ENCODE data around the gene KCTD17. TPM values are rescaled to one million over a fixed set of nuclear protein-coding genes. Genes with fewer than 3 reads are reported as not detected.
A peak's percentile ranks its signal among the peaks of the same experiment; 100 is the strongest.

The KCTD17 gene
- total and polyA plus RNA-seq, 2 of the 4 experiments (the other 2 are of a cell fraction), result 28.3 to 37.3 TPM

DNA sequence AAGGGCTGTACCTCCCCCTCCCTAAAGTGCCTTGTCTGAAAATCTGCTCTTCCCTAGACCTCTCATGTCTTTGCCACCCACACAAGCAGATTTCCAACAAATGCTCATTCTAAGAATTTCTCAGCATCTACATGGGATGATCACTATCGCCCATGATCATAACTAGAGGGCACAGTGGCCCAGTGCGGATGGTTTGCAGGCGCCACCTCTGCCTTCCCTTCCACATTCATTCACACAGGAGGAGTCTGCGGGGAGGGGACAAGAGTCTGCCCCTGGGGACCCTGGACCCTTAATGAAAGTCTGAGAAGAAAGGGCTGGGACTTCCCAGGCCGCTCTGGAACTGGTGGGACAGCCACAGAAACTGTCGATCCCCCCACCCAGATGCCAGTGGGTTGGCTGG lies 28.9 kb downstream of the KCTD17 start:
- intact Hi-C loops (cut with micrococcal nuclease) (no loop called here), dilution Hi-C loops (cut with HindIII; ENCODE audit: low sequenced_read_pairs, unreplicated experiment) (no loop called here), in situ Hi-C loops (cut with MboI; ENCODE audit: low sequenced_read_pairs) (no loop called here)
- Histone ChIP-seq H2BK5ac (ENCODE audit: low read depth, low read length, poor library complexity, severe bottlenecking) (no peak overlapping the region), H4K91ac (ENCODE audit: insufficient read depth, low read depth, low read length) (no peak overlapping the region), H3K18ac (ENCODE audit: low read depth, low read length) (no peak overlapping the region), H2AK5ac (ENCODE audit: low read depth, low read length) (no peak overlapping the region), H2BK15ac (ENCODE audit: low read depth, low read length) (no peak overlapping the region), H2AFZ (replicated peaks; ENCODE audit: low read length, poor library complexity) (peak overlapping the region; percentile 48), H3K4me3 (ENCODE audit: insufficient read depth, low read depth, low read length) (no peak overlapping the region), H4K5ac (ENCODE audit: low read depth, low read length) (no peak overlapping the region), H3K56ac (ENCODE audit: extremely low read depth, insufficient read depth, low read length) (no peak overlapping the region), H3K9me1 (ENCODE audit: insufficient read depth, low read length) (no peaks in the 10 kb centered on the region), H2BK120ac (ENCODE audit: low read depth, low read length) (no peak overlapping the region), H3K4me2 (ENCODE audit: low read depth, low read length) (no peak overlapping the region), H3K4me1 (ENCODE audit: control insufficient read depth, insufficient read depth, low read length) (no peaks in the 10 kb centered on the region), H3K27me3 (ENCODE audit: control insufficient read depth, insufficient read depth, low read length) (peaks cover 43% of the 10 kb centered on the region), H4K8ac (ENCODE audit: low read depth in 2 of 2, low read length in 2 of 2) (no peak overlapping the region), H4K20me1 (ENCODE audit: insufficient read depth, low read length) (no peaks in the 10 kb centered on the region), H3K79me1 (ENCODE audit: low read depth in 1 of 2, low read length in 2 of 2) (no peaks in the 10 kb centered on the region), H3K9ac (ENCODE audit: low read depth, low read length) (no peak overlapping the region), H3K14ac (replicated peaks; ENCODE audit: low read depth, low read length) (no peak overlapping the region), H3K27ac (ENCODE audit: insufficient read depth, low read length) (no peak overlapping the region), H3K4ac (ENCODE audit: low read depth, low read length) (no peak overlapping the region), H3K9me3 (ENCODE audit: control insufficient read depth, insufficient read depth, low read length) (no peaks in the 10 kb centered on the region), H2BK20ac (ENCODE audit: low read depth, low read length) (no peak overlapping the region), H2AK9ac (replicated peaks; ENCODE audit: low read depth, low read length, poor library complexity) (no peak overlapping the region), H3K23ac (ENCODE audit: low read depth, low read length) (no peak overlapping the region), H3K36me3 (ENCODE audit: control insufficient read depth, insufficient read depth, low read length) (no peaks in the 10 kb centered on the region)
- no peak for TF ChIP-seq MAFK (IDR thresholded peaks at IDR 0.05; ENCODE audit: low read depth, low read length)
- BruUV-seq (replicated peaks), result no TSS peak
- CTCF ChIA-PET, result no interaction called here
- WGBS, 2 experiments (ENCODE audit: extremely low coverage in 2 of 2, insufficient read length in 1 of 2), result 20% methylated on average over 1 of the region's 6 CpGs; no CpG with 5 or more reads in 1 of the 2 experiments
- ATAC-seq (ENCODE audit: low read depth) (no peak), DNase-seq (no peak)
- POLR2A ChIA-PET (ENCODE audit: unreplicated experiment), result no interaction called here

All from IMR-90 (cell line).